HL-60 (cell line): ENCODE results near the gene ZBTB3.

Source experiments
- DNase-seq, 2 experiments: peaks; one replicate each; pipeline ENCODE4 v3.0.0-alpha.2; 2010 to 2020; ENCODE audit warnings: low read depth in 1 of 2, low spot score in 1 of 2
- H3K27ac ChIP-seq: fragments of 250-450 bp; sonication (Bioruptor Pico); replicated peaks from 2 replicates; pipeline ENCODE4 v1.5.1; 2020; ENCODE audit warnings: mild to moderate bottlenecking, moderate library complexity
- H3K27me3 ChIP-seq: fragments of 250-450 bp; sonication (Bioruptor Pico); 2 replicates; pipeline ENCODE4 v1.5.1; 2021; ENCODE audit warnings: mild to moderate bottlenecking, moderate library complexity; ENCODE audit not compliant: insufficient read depth, poor library complexity, severe bottlenecking
- H3K4me3 ChIP-seq: replicated peaks from 2 replicates; pipeline ENCODE4 v1.5.1; 2011; ENCODE audit warnings: mild to moderate bottlenecking, control low read depth, low read length; ENCODE audit not compliant: insufficient read depth
- CTCF ChIP-seq: IDR thresholded peaks from one replicate; pipeline ENCODE4 v1.5.1; 2011; ENCODE audit warnings: low read length, control low read depth, inconsistent platforms; ENCODE audit not compliant: insufficient read depth
- GABPA ChIP-seq: IDR thresholded peaks from 2 replicates; pipeline ENCODE4 v1.6.1; 2012; ENCODE audit warnings: low read depth
- POLR2AphosphoS5 ChIP-seq: IDR thresholded peaks from 2 replicates; pipeline ENCODE4 v1.6.1; 2012; ENCODE audit warnings: low read depth
- REST ChIP-seq: IDR thresholded peaks from 2 replicates; pipeline ENCODE4 v1.6.1; 2012; ENCODE audit warnings: low read depth; ENCODE audit not compliant: insufficient replicate concordance
- SPI1 ChIP-seq: IDR thresholded peaks from 2 replicates; pipeline ENCODE4 v1.6.1; 2012; ENCODE audit warnings: low read depth, mild to moderate bottlenecking, borderline replicate concordance

Gene ZBTB3

GRCh38 chr11:62708793-62709192 is 45.2 kb downstream of the ZBTB3 start:
- peak overlapping the region; percentile 88 for H3K27ac ChIP-seq
- H3K27me3 ChIP-seq, result no peaks in the 10 kb centered on the region
- no peak for DNase-seq
- no peak for TF ChIP-seq REST
- TF ChIP-seq CTCF, result no peak
- no peak for TF ChIP-seq GABPA
- no peak for TF ChIP-seq SPI1
- TF ChIP-seq POLR2AphosphoS5, result no peak
- H3K4me3 ChIP-seq, result peak overlapping the region; percentile 49

GRCh38 chr11:62708392-62708791 is 45.6 kb downstream of the ZBTB3 start:
- Histone ChIP-seq H3K4me3 (no peak overlapping the region), H3K27ac (no peak overlapping the region), H3K27me3 (no peaks in the 10 kb centered on the region)
- no peak for TF ChIP-seq SPI1
- TF ChIP-seq GABPA, result no peak
- no peak for TF ChIP-seq CTCF
- TF ChIP-seq REST, result no peak
- TF ChIP-seq POLR2AphosphoS5, result no peak
- DNase-seq, result no peak

GRCh38 chr11:62707277-62707861 is 46.6 kb downstream of the ZBTB3 start, which contains the start of the genes BSCL2 and GNG3:
TSS of gene BSCL2 (minus strand) at chr11:62707424. CDS start at chr11:62707195, 229 bp downstream.
TSS of gene GNG3 (plus strand) at chr11:62707676. CDS start at chr11:62708296, 620 bp downstream.
- DNase-seq, result no peak
- no peaks in the 10 kb centered on the region for H3K27me3 ChIP-seq
- TF ChIP-seq REST (no peak), POLR2AphosphoS5 (no peak), SPI1 (no peak), GABPA (no peak), CTCF (no peak)
- no peak within 1 kb of the TSS for H3K27ac ChIP-seq
- H3K4me3 ChIP-seq, result peak within 1 kb of the TSS; percentile 24
